DMS53 treated with DMSO at 0.1 percent for 48 hours (cell line): Measurements from ENCODE around the gene IRF7.

ENCODE experiments used
- DNase-seq: peaks from one replicate; lab custom pipeline; 2025; ENCODE audit not compliant: unreplicated experiment; lab: John Stamatoyannopoulos, UW

Gene IRF7

GRCh38 chr11:641806-642370 is 26.1 kb upstream of the IRF7 start:
- DNase-seq, result no peak

- DNase-seq, result no peak
Measured at GRCh38 chr11:640021-640706, 24.4 kb upstream of the IRF7 start.

DNA sequence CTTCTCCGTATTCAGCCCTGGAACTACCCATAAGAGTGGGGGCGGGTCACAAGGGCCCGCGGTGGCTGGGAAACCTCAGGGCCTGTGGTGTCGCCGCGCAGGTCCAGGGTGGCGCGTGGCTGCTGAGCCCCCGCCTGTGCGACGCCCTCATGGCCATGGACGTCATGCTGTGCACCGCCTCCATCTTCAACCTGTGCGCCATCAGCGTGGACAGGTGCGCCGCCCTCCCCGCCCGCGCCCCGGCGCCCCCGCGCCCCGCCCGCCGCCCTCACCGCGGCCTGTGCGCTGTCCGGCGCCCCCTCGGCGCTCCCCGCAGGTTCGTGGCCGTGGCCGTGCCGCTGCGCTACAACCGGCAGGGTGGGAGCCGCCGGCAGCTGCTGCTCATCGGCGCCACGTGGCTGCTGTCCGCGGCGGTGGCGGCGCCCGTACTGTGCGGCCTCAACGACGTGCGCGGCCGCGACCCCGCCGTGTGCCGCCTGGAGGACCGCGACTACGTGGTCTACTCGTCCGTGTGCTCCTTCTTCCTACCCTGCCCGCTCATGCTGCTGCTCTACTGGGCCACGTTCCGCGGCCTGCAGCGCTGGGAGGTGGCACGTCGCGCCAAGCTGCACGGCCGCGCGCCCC is 23.7 kb upstream of the IRF7 start:
- DNase-seq, result no peak

- DNase-seq, result no peak
Measured at GRCh38 chr11:638631-639331, 23.0 kb upstream of the IRF7 start.

GRCh38 chr11:637593-638521 is 22.1 kb upstream of the IRF7 start:
- no peak for DNase-seq

DNA sequence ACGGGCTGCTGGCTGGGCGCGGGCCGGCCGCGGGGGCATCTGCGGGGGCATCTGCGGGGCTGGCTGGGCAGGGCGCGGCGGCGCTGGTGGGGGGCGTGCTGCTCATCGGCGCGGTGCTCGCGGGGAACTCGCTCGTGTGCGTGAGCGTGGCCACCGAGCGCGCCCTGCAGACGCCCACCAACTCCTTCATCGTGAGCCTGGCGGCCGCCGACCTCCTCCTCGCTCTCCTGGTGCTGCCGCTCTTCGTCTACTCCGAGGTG is 21.5 kb upstream of the IRF7 start:
- DNase-seq, result no peak

DNA sequence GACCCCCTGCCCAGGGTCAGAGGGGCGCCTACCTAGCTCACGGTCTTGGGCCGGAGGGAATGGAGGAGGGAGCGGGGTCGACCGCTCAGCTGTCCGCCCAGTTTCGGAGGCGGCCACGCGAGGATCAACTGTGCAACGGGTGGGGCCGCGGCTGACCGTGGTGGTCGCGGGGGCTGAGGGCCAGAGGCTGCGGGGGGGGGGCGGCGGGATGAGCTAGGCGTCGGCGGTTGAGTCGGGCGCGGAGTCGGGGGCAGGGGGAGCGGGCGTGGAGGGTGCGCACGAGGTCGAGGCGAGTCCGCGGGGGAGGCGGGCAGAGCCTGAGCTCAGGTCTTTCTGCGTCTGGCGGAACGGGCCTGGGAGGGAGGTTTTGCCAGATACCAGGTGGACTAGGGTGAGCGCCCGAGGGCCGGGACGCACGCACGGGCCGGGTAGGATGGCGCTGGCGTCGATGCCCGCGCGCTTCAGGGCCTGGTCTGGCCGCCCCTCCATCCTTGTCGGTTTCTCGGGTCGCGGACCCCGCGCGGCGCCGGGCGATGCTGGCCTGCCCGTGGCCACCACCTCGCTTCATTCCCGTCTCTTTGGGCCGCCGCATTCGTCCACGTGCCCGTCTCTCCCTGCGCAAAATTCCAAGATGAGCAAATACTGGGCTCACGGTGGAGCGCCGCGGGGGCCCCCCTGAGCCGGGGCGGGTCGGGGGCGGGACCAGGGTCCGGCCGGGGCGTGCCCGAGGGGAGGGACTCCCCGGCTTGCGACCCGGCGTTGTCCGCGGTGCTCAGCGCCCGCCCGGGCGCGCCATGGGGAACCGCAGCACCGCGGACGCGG is 21.0 kb upstream of the IRF7 start, which contains the start of gene DRD4:
Gene DRD4, plus strand, starts transcription at position 759 of the 822 bp plus-strand sequence. Its CDS starts 36 bp downstream, at position 795.
- no peak for DNase-seq

DNA sequence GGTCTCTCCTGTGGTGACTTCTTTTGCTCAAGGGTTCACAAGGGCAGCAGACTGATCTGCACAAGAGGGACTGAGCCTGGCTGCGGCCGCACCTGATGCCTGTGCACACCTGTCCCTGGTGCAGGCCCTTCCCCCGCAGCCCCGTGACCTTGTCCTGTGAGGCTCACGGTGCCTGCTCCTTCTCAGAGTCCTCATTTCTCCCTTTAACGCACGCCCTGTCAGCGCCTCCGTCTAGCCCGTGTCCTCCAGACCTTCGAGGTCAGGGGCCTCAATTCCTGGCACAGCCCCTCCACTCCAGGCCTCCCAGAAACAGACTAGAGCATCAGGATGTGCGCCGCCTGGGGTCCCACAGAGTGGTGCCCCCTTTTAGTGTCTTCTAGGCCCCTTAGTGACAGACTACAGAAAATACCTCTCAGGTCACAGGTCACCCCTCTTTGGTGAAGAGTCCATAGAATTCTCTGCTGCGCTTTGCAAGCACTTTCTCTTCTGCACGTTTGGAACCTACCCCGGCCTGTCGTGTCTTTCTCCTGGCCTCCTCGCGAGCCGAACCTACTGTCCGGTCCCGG is 20.3 kb upstream of the IRF7 start:
- DNase-seq, result no peak

- DNase-seq, result peak; percentile 33
Measured at GRCh38 chr11:630871-631270, 15.1 kb upstream of the IRF7 start.

DNA sequence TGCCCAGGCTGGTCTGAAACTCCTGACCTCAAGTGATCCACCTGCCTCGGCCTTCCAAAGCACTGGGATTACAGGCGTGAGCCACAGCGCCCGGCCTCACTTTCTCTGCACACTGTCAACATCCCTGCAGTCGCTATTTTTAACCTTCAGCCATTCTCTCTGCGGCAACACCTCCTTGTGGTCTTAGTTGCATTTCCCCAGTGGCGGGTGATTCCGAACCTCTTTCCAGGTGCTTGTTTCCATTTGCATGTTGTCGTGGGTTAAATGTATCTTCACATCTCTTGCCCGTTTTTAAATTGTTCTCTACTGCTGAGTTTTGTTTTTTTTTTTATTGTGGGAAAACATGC is 13.5 kb upstream of the IRF7 start:
- DNase-seq, result no peak

- no peak for DNase-seq
Measured at GRCh38 chr11:628056-628455, 12.3 kb upstream of the IRF7 start.

DNA sequence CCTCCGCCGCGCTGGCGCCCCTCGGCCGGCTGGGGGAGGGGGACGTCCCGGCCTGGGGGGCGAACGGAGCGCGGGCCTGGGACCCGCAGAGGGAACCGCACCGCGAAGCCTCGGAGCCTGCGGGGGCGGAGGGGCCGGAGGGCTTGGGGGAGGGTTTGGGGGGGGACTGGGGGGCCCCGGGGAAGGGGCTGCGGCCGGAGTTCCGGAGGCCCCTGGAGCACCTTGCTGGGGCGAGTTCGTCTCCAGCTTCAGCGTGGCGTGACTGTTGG is 11.5 kb upstream of the IRF7 start:
- no peak for DNase-seq

DNA sequence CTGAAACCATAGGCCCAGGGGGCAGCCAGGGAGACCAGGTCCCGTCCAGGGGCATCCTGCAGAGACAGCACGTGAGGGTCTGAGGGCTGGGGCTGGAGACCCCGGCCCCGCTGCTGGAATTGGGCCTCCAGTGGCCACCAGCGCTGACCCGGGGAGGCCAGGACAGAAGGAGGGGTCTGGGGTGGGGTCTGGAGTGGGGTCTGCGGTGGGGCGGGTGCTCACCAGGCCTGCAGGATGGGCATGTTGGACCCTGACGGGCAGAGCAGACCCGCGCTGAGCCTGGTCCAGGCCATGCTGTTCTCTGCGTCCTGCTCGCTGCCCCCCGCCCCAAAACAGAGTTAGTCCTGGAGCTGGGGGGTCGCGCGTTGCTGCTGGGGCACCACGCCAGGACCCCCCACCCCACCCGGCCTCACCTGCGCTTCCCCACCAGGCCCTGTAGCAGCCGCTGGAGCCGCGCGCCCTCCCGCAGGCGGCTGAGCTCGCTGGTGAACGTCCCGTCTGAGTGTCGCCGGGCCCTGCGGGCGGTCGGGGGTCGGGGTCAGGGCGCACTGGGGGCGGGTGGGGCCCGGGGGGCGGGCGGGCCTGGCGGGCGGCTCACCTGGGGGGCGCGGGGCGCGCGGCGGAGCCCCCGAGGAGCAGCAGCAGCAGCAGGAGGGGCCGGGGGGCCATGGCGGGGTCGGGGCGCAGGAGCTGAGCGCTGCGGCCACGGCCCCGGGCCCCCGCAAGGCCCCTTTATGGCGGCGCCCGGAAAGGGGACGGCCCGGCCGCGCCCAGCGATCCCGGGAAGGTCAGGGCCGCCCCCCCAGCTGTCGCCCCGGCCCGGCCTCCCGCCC is 10.9 kb upstream of the IRF7 start, which contains the start of gene SCT:
Gene SCT, minus strand, starts transcription at position 707 of the 833 bp plus-strand sequence. Its CDS starts 38 bp downstream, at position 669.
- no peak for DNase-seq

- DNase-seq, result no peak
Measured at GRCh38 chr11:625636-626268, 10.0 kb upstream of the IRF7 start.

- DNase-seq, result no peak
Measured at GRCh38 chr11:624705-625635, 9.2 kb upstream of the IRF7 start, which contains the start of gene CDHR5. Gene CDHR5 (minus strand): TSS chr11:624955. CDS start chr11:624902, 53 bp downstream.

DNA sequence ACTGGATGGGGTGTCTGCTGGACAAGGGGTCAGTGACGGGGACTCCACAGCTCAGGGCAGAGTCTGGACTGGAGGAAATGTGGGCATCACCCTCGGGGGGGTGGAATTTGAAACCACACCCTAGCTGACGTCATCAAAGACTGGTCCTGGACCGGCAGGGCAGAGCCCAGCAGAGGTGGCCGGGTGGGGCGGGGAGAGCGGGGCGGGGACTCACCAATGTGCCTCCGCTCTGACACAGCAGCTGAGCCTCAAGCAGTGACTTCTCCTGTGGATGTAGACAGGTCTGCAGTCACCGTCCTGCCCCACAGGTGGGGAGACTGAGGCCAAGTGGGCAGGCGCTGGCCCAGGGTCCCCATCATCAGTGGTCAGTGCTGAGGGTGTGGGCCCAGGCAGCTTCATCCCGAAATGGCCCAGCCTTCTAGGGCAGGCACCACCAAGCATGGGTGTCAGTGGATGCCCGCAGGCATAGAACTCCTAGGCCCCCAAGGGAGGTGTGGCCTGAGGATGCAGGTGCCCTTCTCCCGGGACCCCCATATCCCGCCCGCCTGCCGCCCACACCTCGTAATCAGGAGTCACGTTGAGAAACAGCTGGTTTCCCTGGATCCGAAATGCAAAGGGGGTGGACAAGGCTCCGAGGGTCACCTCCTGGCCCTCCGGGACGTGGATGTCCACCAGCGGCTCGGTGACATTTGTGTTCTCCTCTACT is 8.4 kb upstream of the IRF7 start:
- DNase-seq, result no peak

- DNase-seq, result no peak
Measured at GRCh38 chr11:623349-623869, 7.7 kb upstream of the IRF7 start.
